GM19351 (cell line): ENCODE measurements around the gene ACACB.

Experiments
- ATAC-seq: cut with Tn5 transposase; IDR thresholded peaks from one replicate; pipeline ENCODE4 v1.9.1; 2021; ENCODE audit warnings: mild to moderate bottlenecking, moderate library complexity; ENCODE audit not compliant: unreplicated experiment

The ACACB gene

DNA sequence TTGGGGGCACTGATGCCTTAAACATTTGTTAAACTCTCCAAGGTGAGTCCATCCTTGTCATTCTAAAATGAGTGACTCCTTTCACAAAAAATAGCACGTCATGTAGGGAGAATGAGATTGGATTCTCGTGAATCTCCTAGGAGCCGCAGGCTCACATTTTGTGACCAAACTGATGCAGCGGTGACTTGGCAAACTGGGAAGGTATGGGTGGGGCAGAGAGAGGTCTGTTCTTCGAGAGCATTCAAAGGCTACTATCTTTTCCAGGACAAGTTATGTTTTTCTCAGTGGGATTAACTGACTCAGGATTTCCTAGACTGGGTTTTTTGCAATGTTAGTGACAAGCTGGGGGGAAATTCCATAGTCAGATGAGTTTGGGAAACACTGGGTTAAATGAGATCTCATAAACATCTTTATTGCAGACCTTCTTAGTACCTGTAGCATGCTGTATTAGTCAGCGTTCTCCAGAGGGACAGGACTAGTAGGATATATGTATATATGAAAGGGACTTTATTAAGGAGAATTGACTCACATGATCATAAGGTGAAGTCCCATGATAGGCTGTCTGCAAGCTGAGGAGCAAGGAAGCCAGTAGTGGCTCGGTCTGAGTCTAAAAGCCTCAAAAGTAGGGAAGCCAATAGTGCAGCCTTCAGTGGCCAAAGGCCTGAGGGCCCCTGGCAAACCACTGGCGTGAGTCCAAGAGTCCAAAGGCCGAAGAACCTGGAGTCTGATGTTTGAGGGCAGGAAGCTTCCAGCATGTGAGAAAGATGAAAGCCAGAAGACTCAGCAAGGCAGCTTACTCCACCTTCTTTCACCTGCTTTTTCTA, 131.7 kb downstream of the ACACB start:
- ATAC-seq: no peak

DNA sequence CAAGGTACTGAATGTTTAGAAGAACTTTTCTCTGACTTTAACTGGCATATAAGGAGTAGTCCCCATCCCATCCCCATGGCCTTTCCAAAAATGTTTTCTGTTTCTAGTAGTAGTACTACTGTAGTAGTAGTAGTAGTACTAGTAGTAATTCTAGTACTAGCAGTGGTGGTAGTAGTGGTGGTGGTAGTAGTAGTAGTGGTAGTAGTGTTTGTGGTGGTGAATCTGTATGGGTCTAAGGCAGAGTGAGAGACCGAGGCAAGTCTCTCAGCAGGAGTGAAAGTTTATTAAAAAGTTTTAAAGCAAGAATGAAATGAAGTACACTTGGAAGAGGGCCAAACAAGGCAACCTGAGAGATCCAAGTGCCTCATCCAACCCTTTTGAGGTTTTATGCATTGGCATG, 134.1 kb downstream of the ACACB start:
- no peak for ATAC-seq

DNA sequence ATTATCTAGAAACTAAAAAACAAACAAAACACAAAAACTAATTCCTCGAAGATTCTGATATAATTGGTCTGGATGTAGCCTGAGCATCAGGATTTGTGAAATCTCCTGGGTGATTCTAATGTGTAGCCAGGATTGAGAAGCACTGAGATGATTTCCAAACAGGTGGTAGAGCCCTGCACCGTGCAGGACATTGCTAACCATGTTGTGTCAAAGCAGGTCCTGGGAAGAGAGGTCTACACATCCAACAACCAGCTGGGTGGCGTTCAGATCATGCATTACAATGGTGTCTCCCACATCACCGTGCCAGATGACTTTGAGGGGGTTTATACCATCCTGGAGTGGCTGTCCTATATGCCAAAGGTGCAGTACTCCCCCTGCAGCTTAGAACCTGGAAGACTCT, 136.4 kb downstream of the ACACB start:
- no peak for ATAC-seq

DNA sequence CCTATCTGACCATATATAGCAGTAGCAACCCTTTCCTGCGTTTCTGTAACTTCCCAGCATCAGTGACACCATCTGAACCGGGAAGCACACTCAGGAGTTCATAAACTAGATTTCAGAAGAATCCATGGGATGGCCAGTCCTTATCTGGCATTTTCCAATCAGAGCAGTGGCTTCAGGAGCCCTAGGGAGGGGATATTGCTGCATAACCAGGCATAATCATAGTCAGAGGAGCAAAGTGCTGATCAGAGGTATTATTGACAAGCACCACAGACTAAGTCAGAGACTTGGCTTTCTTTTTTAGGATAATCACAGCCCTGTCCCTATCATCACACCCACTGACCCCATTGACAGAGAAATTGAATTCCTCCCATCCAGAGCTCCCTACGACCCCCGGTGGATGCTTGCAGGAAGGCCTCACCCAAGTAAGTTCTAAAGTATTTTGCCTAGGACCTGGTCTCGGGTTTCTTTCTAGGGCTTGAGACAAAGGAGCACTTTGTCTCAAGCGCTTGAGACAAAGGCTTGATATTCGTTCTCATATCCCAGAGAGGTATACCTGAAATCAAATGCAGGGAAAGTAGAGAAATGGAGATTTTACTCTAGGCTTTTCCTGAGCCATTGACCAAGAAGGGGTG, 137.6 kb downstream of the ACACB start:
- no peak for ATAC-seq

DNA sequence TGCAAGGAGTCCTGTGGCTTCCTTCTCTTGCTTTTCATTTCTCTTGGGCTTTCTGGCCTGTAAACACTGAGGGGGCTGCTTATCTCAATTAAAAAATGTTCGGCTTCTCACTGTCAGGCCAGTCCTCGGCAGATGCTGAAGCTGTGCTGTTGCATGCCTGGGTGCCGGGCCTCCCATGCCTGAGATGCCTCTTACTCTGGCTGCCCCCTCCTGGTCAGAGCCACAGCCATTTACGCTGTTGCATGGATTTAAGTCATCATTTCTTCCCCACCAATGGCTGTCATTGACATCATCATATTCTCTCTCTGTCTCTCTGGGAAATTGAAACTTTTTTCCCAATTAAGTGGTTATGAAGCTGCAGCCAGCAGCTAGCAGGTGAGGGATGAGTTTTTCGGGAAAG, 139.0 kb downstream of the ACACB start:
- ATAC-seq: no peak

DNA sequence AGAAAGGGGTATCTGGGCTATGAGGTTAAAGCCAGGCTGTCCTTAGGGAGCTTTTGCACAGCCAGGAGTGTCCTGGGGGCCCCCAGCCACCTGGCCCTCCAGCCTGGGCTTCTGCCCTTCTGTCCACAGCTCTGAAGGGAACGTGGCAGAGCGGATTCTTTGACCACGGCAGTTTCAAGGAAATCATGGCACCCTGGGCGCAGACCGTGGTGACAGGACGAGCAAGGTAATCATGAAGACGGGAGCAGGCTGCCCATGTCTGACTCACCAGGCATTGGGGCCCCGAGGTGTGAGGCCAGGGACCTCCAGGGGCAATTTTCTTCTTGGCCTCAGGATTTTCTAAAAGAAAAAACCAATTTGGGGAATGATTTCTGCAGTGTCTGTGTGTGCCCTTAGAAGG, 139.6 kb downstream of the ACACB start:
- no peak for ATAC-seq

DNA sequence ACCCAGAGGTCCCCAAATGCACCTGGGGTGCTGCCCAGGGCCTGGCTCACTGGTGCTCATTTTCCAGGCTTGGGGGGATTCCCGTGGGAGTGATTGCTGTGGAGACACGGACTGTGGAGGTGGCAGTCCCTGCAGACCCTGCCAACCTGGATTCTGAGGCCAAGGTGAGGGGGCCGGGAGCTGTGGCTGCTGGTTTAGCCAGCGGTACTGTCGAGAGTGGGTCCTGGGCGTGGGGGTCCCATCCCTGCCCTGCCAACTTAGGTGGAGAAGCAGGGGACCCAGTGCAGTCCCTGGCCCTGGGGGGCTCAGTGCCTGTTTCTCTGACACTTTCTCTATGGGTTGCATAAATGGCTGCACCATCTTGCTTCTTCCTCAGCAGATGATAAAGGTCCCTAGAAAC, 141.8 kb downstream of the ACACB start:
- ATAC-seq: no peak

DNA sequence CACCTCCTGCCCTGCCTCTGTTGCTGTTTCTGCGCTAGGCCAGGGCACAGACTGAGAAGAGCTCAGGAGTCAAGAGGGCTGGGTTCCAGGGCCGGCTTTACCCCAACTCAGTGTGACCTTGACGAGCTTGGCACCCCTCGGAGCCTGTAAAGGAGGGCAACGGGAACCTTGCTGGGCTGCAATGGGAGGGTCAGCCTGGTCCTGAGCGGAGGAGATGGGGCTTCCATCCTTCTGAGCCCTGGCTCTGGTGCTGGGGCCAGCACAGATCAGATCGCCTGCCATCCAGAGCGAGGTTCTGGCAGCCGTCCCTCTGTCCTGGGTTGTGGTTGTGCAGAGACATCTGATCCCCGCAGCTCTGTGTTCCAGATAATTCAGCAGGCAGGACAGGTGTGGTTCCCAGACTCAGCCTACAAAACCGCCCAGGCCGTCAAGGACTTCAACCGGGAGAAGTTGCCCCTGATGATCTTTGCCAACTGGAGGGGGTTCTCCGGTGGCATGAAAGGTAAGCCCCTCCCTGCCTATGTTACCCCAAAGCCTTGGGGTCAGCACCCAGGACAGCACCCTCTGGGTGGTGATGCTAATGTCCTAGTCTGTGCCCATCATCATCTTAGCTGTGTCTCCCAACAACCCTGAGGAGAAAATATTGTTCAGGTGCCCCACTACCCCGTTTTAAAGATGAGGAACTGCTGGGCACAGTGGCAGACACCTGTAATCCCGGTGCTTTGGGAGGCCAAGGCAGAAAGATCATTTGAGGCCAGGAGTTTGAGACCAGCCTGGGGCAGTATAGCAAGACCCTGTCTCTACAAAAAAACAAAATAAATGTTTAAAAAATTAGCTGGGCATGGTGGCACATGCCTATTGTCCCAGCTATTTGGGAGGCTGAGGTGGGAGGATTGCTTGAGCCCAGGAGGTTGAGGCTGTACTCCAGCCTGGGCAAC, 142.5 kb downstream of the ACACB start:
- no peak for ATAC-seq

DNA sequence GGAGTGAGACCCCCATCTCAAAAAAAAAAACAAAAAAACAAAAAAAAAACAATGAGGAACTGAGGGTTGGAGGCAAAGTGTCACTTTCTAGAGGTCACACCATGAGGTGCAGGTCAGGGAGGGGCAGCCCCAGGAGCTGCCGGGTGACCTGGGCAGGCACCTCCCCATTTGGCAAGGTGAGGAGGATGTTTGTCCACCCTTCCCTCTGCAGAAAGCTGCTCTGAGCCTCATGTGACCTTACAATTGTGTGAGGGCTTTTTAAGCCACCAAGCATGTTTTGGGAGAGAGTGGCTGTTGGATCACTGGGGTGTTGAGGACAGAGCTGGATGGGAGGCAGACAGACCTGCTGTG, 143.1 kb downstream of the ACACB start:
- no peak for ATAC-seq

DNA sequence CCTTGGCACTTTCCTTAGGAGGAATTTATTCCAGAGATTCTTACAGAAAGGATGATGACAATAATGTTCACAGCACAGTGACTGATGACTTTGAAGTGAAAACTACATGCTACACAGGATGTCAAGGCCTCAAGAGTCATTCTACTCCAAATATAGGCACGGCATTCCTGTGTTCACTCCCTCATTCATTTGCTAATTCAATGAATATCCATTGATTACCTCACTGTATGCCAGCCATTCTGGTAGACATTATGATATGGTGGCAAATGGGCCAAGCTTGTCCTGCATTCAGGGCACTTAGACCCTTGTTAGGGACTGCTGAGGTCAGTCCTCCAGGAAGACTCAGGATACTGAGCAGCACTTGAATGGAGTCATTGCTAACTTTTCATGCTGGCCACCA, 144.7 kb downstream of the ACACB start:
- no peak for ATAC-seq

DNA sequence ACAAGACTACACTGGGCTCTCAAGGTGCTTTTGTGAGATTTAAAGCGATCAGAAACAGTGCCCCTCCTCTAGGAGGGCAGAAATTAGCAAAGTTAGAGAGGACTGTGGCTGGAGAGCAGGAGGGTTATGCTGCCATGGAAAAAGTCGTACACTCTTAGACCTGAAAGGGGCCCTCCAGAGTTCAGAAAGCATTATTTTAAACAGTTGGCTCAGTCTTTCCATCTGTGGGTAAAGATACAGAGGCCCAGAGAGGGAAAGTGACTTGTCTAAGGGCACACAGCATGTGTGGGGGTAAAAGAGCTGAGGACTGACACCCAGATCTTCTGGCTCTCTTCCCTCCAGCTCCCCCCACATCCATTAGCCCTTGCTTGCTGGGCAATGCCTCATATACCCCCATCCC, 145.6 kb downstream of the ACACB start:
- no peak for ATAC-seq

DNA sequence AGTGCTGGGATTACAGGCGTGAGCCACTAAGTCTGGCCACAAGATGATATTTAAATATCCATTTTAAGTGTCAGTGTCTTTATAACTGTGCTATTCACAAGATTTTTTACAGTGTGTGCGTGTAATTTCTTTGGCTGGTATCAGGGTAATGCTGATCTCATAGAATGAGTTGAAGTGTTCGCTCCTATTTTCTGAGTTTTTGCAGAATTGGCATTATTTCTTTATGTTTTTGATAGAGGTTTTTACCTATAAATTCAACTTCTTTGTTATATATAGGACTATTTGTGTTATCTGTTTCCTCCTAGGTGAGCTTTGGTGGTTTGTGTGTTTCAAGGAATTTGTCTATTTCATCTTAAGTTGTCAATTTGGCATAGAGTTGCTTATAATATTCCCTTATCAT, 147.1 kb downstream of the ACACB start:
- no peak for ATAC-seq

DNA sequence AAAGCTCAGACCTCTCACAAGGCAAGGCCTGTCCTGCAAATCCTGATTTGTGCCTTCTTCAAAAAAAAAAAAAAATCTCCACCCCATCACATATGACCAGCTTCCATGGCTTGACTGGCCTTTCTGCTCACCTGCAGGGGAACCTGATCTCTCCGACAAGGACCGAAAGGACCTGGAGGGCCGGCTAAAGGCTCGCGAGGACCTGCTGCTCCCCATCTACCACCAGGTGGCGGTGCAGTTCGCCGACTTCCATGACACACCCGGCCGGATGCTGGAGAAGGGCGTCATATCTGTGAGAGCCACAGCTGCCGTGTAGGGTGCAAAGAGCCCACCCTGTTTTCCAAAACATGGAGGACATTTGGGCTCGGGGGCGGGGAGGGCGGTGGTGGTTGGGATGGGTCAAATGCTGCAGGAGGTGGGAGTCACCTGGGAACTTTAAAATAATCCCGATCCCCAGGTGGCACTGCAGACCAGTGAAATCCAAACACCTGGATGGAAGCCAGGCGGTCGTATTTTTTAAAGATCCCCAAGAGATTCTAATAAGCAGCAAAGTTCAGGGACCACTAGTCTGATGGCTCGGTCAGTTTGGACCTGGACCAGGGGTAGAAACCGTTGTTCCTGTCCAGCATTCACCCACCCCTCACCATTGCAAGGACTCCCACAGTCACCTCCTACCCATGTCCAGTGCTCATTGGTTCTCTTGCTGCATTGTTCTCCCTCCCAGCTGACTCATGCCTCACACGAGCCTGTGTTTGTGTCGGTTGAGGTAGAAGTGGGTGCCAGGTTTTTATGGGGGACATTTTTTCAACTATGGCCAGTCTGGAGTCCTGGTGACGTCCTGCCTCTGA, 147.9 kb downstream of the ACACB start:
- ATAC-seq: no peak

DNA sequence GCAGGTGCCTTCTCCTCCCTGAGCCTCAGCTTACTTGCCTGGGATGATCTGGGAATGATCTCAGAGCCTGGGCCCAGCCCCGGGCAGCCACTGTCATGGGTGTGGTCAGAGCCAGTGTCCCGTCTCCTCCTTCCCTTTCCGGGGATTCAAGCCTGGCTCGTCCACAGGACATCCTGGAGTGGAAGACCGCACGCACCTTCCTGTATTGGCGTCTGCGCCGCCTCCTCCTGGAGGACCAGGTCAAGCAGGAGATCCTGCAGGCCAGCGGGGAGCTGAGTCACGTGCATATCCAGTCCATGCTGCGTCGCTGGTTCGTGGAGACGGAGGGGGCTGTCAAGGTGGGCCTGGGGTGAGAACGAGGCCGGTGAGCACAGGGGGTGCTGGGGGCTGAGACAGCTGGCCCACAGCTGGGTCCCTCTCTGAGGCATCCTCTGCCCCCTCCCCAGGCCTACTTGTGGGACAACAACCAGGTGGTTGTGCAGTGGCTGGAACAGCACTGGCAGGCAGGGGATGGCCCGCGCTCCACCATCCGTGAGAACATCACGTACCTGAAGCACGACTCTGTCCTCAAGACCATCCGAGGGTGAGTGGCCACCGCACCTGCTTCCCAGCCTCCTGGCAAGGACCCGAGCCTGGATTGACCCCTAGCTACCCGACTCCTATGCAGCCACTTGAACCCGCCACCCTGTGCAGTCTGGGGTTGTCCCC, 148.7 kb downstream of the ACACB start:
- no peak for ATAC-seq

DNA sequence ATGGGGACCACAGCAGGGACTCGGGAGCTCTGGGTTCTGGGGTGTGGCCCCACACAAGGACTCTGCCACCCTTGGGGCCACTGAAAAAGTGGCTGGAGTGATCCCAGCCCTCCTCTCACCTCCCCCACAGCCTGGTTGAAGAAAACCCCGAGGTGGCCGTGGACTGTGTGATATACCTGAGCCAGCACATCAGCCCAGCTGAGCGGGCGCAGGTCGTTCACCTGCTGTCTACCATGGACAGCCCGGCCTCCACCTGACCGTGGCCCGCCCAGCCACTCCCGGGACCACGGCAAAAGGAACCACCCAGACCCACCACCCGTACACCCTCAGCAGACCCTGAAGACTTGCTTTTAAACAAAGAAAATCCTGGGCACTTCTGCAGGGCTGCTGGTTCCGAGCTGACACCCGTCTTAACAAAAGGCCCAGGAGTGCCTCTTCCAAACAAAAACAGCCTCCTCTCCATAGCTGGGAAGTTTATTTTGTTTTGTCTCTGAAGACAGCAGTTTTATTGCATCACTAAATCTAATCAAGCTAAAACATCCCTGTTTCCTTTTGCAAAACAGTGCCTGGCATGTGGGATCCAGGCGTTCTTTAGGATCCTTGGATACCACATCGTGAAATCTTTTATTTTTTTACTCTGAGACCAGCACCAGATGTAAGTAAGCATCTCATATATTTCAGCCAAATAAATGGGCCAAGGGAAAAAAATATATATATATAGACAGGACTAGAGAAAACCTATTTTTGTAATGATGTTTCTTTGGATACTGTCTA, 149.9 kb downstream of the ACACB start:
- no peak for ATAC-seq

DNA sequence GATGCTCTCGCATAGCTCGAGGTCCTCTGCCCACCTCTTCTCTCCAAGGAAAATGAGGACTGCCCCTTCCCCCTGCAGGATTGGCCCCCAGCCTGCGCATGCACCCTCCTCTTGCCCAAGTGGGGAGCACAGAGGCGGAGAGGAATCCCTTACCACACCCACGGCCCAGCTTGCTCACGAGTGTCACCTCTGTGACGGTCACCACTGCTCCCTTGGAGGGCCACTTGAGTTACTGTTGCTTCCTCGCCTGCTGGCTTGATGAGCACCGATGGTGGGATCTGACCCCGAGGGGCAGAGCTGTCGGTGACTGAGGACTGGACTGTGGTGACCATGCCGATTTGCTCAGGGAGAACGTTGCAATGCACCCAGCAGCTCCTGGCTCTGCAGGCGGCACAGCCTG, 151.0 kb downstream of the ACACB start:
- no peak for ATAC-seq

DNA sequence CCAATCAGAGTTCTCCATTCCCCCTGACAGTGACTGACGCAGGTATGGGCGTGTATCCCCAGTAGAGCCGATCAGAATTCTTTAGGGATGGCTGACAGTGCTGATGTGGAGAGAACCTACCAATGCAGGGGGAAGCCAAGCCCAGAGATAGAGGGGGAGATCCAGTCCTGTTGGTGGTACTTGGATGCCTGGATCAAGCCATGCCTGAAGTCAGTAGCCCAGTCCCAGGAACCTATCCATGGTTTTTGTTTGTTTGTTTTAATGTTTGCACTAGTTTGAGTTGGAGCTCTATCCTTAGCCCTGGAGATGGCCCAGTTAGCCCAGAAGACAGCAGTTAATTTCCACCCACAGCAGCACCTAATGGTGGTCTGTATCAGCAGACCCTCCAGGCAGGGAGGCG, 152.5 kb downstream of the ACACB start:
- ATAC-seq: no peak

DNA sequence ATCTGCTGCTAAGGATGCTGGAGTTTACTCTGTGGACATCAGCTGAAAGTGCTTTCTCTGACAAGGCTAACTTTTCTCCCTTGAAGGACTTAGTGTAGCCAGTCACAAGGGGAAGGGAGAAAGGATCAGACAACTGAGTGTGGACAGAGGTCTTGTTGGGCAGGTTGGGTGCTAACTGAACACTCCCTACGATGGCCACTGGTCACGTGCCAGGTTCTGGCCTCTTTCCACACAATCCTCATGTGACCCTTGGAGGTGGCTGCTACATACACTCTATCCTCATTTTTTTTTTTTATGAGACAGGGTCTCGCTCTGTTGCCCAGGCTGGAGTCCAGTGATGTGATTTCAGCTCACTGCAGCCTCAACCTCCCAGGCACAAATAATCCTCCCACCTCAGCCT, 153.0 kb downstream of the ACACB start:
- ATAC-seq: no peak

DNA sequence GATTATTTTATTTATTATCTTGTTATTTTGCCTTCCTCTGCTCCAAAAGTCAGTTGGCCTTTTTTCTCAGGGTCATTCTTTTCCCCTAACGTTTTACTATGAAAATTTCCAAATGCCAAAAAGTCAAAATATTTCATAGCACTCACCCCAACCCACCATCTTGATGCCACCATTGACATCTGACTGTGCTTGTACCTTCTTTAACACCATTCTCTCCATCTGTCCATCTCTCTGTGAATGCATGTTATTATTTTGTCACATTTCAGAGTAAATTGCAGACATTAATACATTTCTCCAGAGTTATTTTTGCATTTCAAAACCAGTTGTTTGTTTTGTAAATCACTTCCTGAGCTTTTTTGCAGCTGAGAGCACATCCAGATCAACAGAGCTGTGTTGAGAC, 154.1 kb downstream of the ACACB start:
- no peak for ATAC-seq
